ENCODE measurements around the gene CACNA1C.
A peak's percentile ranks its signal among the peaks of the same experiment; 100 is the strongest.

The CACNA1C gene

GRCh38 chr12:2142068-2142467, 89.3 kb downstream of the CACNA1C start:
- no peak for FAIRE-seq

- peak; percentile 15 for FAIRE-seq
Observed at GRCh38 chr12:2144951-2145350, 92.2 kb downstream of the CACNA1C start.

- FAIRE-seq = no peak
Observed at GRCh38 chr12:2145433-2145998, 92.7 kb downstream of the CACNA1C start.

GRCh38 chr12:2147335-2147734, 94.5 kb downstream of the CACNA1C start:
- no peak for FAIRE-seq

- no peak for FAIRE-seq
Observed at GRCh38 chr12:2149091-2149490, 96.3 kb downstream of the CACNA1C start.

GRCh38 chr12:2150833-2151232, 98.0 kb downstream of the CACNA1C start:
- no peak for FAIRE-seq

GRCh38 chr12:2151391-2151790, 98.6 kb downstream of the CACNA1C start:
- FAIRE-seq = no peak

GRCh38 chr12:2152134-2152533, 99.3 kb downstream of the CACNA1C start:
- no peak for FAIRE-seq

GRCh38 chr12:2154050-2154449, 101.3 kb downstream of the CACNA1C start:
- FAIRE-seq = no peak

- FAIRE-seq = no peak
Observed at GRCh38 chr12:2154521-2154920, 101.7 kb downstream of the CACNA1C start.

- no peak for FAIRE-seq
Observed at GRCh38 chr12:2156333-2156732, 103.5 kb downstream of the CACNA1C start.

- FAIRE-seq = no peak
Observed at GRCh38 chr12:2160043-2160442, 107.3 kb downstream of the CACNA1C start.

- no peak for FAIRE-seq
Observed at GRCh38 chr12:2161473-2161872, 108.7 kb downstream of the CACNA1C start.

- FAIRE-seq = no peak
Observed at GRCh38 chr12:2163177-2163941, 110.6 kb downstream of the CACNA1C start.

GRCh38 chr12:2165021-2165420, 112.2 kb downstream of the CACNA1C start:
- FAIRE-seq = peak; percentile 65

GRCh38 chr12:2165927-2166326, 113.1 kb downstream of the CACNA1C start:
- no peak for FAIRE-seq

- no peak for FAIRE-seq
Observed at GRCh38 chr12:2166696-2167095, 113.9 kb downstream of the CACNA1C start.

- no peak for FAIRE-seq
Observed at GRCh38 chr12:2167231-2167630, 114.4 kb downstream of the CACNA1C start.

GRCh38 chr12:2168808-2169207, 116.0 kb downstream of the CACNA1C start:
- no peak for FAIRE-seq

GRCh38 chr12:2169489-2169888, 116.7 kb downstream of the CACNA1C start:
- FAIRE-seq = no peak

- no peak for FAIRE-seq
Observed at GRCh38 chr12:2169940-2170339, 117.2 kb downstream of the CACNA1C start.

- FAIRE-seq = no peak
Observed at GRCh38 chr12:2170376-2170775, 117.6 kb downstream of the CACNA1C start.

GRCh38 chr12:2171672-2172426, 119.1 kb downstream of the CACNA1C start:
- FAIRE-seq = no peak
